ENCODE data around the gene ADIG. TPM values are rescaled to one million over a fixed set of nuclear protein-coding genes. Genes with fewer than 3 reads are reported as not detected.

The ADIG gene
- total and polyA plus RNA-seq, 2 of the 8 experiments (the other 6 are each of a cell fraction or from before 2014, with no cell fraction given) = not detected

- Histone ChIP-seq H3K23ac (ENCODE audit: insufficient read length) (no peak overlapping the region), H4K8ac (ENCODE audit: extremely low read depth, insufficient read depth, low read length) (no peak overlapping the region), H2BK20ac (ENCODE audit: low read length) (peak overlapping the region; percentile 61; the same call in 1 of the 2 replicates), H3K27ac (ENCODE audit: low read depth, low read length) (no peak overlapping the region), H2BK12ac (ENCODE audit: low read depth, low read length) (no peak overlapping the region; the same call in 1 of the 2 replicates), H3K79me1 (ENCODE audit: low read depth, low read length) (no peaks in the 10 kb centered on the region; the same call in 1 of the 2 replicates), H4K20me1 (replicated peaks in 1 of 2; ENCODE audit: control insufficient read depth in 1 of 2, insufficient read depth in 2 of 2, low read length in 2 of 2) (peaks cover 0 to 6% of the 10 kb centered on the region in 2 experiments), H3K79me2 (ENCODE audit: control insufficient read depth in 1 of 2, insufficient read depth in 2 of 2, low read length in 2 of 2) (no peaks in the 10 kb centered on the region), H2BK15ac (ENCODE audit: low read length) (peak overlapping the region; percentile 63; the same call in 1 of the 2 replicates), H3K4me2 (ENCODE audit: insufficient read depth in 1 of 2, low read depth in 2 of 2, low read length in 2 of 2) (no peak overlapping the region), H3K14ac (ENCODE audit: insufficient read length) (no peak overlapping the region), H3K9me3 (ENCODE audit: insufficient read depth in 2 of 2, low read depth in 1 of 2, low read length in 1 of 2) (no peaks in the 10 kb centered on the region), H3K4me3 (ENCODE audit: extremely low read depth in 1 of 4, insufficient read depth in 2 of 4, low read depth in 3 of 4, low read length in 4 of 4) (no peak overlapping the region), H3K36me3 (ENCODE audit: control insufficient read depth in 2 of 4, insufficient read depth in 4 of 4, low read length in 3 of 4) (no peaks in the 10 kb centered on the region), H3K27me3 (replicated peaks in 1 of 4; ENCODE audit: control insufficient read depth in 3 of 4, extremely low read depth in 1 of 4, insufficient read depth in 3 of 4, low read length in 3 of 4) (no peaks in the 10 kb centered on the region), H3K23me2 (ENCODE audit: low read depth, low read length) (peaks cover 11% of the 10 kb centered on the region), H3K18ac (ENCODE audit: extremely low read depth, low read length) (no peak overlapping the region), H2AK5ac (ENCODE audit: low read depth, low read length) (no peak overlapping the region; the same call in 1 of the 2 replicates), H2AFZ (ENCODE audit: low read length) (no peak overlapping the region), H2BK5ac (ENCODE audit: low read depth, low read length) (no peak overlapping the region), H3K4me1 (replicated peaks in 1 of 4; ENCODE audit: control insufficient read depth in 3 of 4, insufficient read depth in 4 of 4, low read length in 3 of 4) (peaks cover 0 to 10% (median 4%) of the 10 kb centered on the region in 4 experiments; a peak in 3 of 7 replicates), H3K4ac (replicated peaks; ENCODE audit: insufficient read length, low read depth, low read length) (no peak overlapping the region), H3K56ac (replicated peaks; ENCODE audit: insufficient read length, low read depth, low read length) (no peak overlapping the region), H2BK120ac (replicated peaks; ENCODE audit: low read depth, low read length) (no peak overlapping the region), H4K5ac (ENCODE audit: insufficient read length, low read depth, low read length) (no peak overlapping the region), H3K9ac (replicated peaks in 1 of 4; ENCODE audit: extremely low read depth in 1 of 4, low read depth in 3 of 4, low read length in 3 of 4) (no peak overlapping the region), H4K91ac (replicated peaks; ENCODE audit: insufficient read length, low read length) (peak overlapping the region; percentile 20)
- FAIRE-seq (no peak), DNase-seq (ENCODE audit: low read depth in 1 of 2, low spot score in 2 of 2) (no peak)
- TF ChIP-seq E2F6 (IDR thresholded peaks at IDR 0.05) (no peak), CREB1 (IDR thresholded peaks at IDR 0.05) (no peak), HDAC2 (IDR thresholded peaks at IDR 0.05; ENCODE audit: borderline replicate concordance in 1 of 2, low read depth in 2 of 2, low read length in 2 of 2) (0 out of 4 replicates have a peak, but pooled peaks of 1 of the 2 experiments have one; percentile 65), KDM1A (IDR thresholded peaks at IDR 0.05; ENCODE audit: borderline replicate concordance, low read length) (peak; percentile 89; the same call in 1 of the 2 replicates), RBBP5 (IDR thresholded peaks at IDR 0.05; ENCODE audit: borderline replicate concordance, low read depth, low read length) (no peak), SIN3A (conservative IDR thresholded peaks at IDR 0.05 in 1 of 2, IDR thresholded peaks at IDR 0.05 in 1 of 2; ENCODE audit: low read depth in 1 of 2, low read length in 2 of 2) (no peak), SIRT6 (IDR thresholded peaks at IDR 0.05; ENCODE audit: low read length) (no peak), NRF1 (IDR thresholded peaks at IDR 0.05; ENCODE audit: low read depth, low read length) (no peak), MAFK (IDR thresholded peaks at IDR 0.05; ENCODE audit: low read depth, low read length) (no peak), SP1 (IDR thresholded peaks at IDR 0.05; ENCODE audit: low read depth, low read length) (no peak), CHD1 (IDR thresholded peaks at IDR 0.05; ENCODE audit: low read depth, low read length) (no peak)
- CTCF ChIA-PET (ENCODE audit: partially characterized antibody) = no interaction called here
- WGBS, 2 experiments (ENCODE audit: extremely low coverage in 1 of 2, insufficient coverage in 1 of 2, insufficient read length in 1 of 2, insufficient replicate concordance in 2 of 2, low coverage in 1 of 2, low lambda C conversion rate in 2 of 2, missing lambda C conversion rate in 1 of 2) = 86% methylated on average over 21 of the region's 21 CpGs; no CpG with 5 or more reads in 1 of the 2 experiments
- POLR2A ChIA-PET (ENCODE audit: partially characterized antibody) = no interaction called here
These were observed 10.7 kb downstream of the ADIG start for GRCh38 chr20:38591474-38592410.
